Keratinocyte (primary cell): ENCODE results near the gene KRTAP12-4. TPM values are rescaled to one million over a fixed set of nuclear protein-coding genes. Genes with fewer than 3 reads are reported as not detected.

Source experiments
- DNase-seq: peaks from one replicate; pipeline ENCODE4 v3.0.0-alpha.2; 2011; ENCODE audit warnings: low read depth, missing footprints, low spot score
- FAIRE-seq: peaks from 2 replicates; lab custom pipeline; 2011; peaks lifted over from hg19 to GRCh38; lab: Jason Lieb, UNC
- H2AFZ ChIP-seq: 2 replicates; pipeline ENCODE4 v1.6.0; 2012; ENCODE audit warnings: low read length, control low read depth, inconsistent platforms; ENCODE audit not compliant: control insufficient read depth
- H3K27ac ChIP-seq: 2 replicates; pipeline ENCODE4 v1.5.1; 2011; ENCODE audit warnings: low read length; ENCODE audit not compliant: control insufficient read depth, insufficient read depth
- H3K27me3 ChIP-seq: 3 replicates; pipeline ENCODE4 v1.6.0; 2011; ENCODE audit warnings: low read length; ENCODE audit not compliant: control insufficient read depth, insufficient read depth; ENCODE audit errors: extremely low read depth
- H3K36me3 ChIP-seq, 2 experiments: 2 replicates in 1 of 2; 3 replicates in 1 of 2; pipeline ENCODE4 v1.5.1; 2011; ENCODE audit warnings: low read length in 2 of 2, mild to moderate bottlenecking in 1 of 2; ENCODE audit not compliant: control insufficient read depth in 2 of 2, insufficient read depth in 2 of 2; ENCODE audit errors: extremely low read depth in 1 of 2
- H3K4me1 ChIP-seq: 3 replicates; pipeline ENCODE4 v1.5.1; 2011; ENCODE audit warnings: low read length; ENCODE audit not compliant: control insufficient read depth, insufficient read depth; ENCODE audit errors: extremely low read depth
- H3K4me2 ChIP-seq: 3 replicates; pipeline ENCODE4 v1.6.0; 2011; ENCODE audit warnings: low read depth, low read length; ENCODE audit not compliant: control insufficient read depth, insufficient read depth; ENCODE audit errors: extremely low read depth
- H3K4me3 ChIP-seq, 3 experiments: fragments of 200-600 bp in 1 of 3; sonication (generic) in 1 of 3; 2 replicates in 2 of 3; 3 replicates in 1 of 3; pipeline ENCODE4 v1.5.1; 2011 to 2016; ENCODE audit warnings: low read length in 3 of 3, mild to moderate bottlenecking in 3 of 3, control low read depth in 2 of 3, inconsistent platforms in 1 of 3, low read depth in 1 of 3, mixed read lengths in 1 of 3, mixed run types in 1 of 3, moderate library complexity in 1 of 3; ENCODE audit not compliant: control insufficient read depth in 2 of 3, insufficient read depth in 2 of 3; ENCODE audit errors: extremely low read depth in 1 of 3
- H3K79me2 ChIP-seq: 2 replicates; pipeline ENCODE4 v1.6.0; 2012; ENCODE audit warnings: low read length; ENCODE audit not compliant: control insufficient read depth, insufficient read depth
- H3K9ac ChIP-seq: 3 replicates; pipeline ENCODE4 v1.6.0; 2011; ENCODE audit warnings: low read length; ENCODE audit not compliant: control insufficient read depth, insufficient read depth; ENCODE audit errors: extremely low read depth
- H3K9me1 ChIP-seq: 3 replicates; pipeline ENCODE4 v1.6.0; 2011; ENCODE audit warnings: low read length; ENCODE audit not compliant: control insufficient read depth, insufficient read depth; ENCODE audit errors: extremely low read depth
- H3K9me3 ChIP-seq: 2 replicates; pipeline ENCODE4 v1.5.1; 2012; ENCODE audit warnings: low read depth, low read length; ENCODE audit not compliant: control insufficient read depth
- H4K20me1 ChIP-seq: 3 replicates; pipeline ENCODE4 v1.6.0; 2011; ENCODE audit warnings: low read length; ENCODE audit not compliant: control insufficient read depth, insufficient read depth; ENCODE audit errors: extremely low read depth
- CTCF ChIP-seq, 3 experiments: IDR thresholded peaks in 1 of 3; conservative IDR thresholded peaks in 1 of 3; optimal IDR thresholded peaks in 1 of 3; 2 replicates in 2 of 3; 3 replicates in 1 of 3; pipeline versions ENCODE3 to v1.5.1; 2011; ENCODE audit warnings: low read length in 3 of 3, mild to moderate bottlenecking in 3 of 3, moderate library complexity in 2 of 3, control low read depth in 1 of 3, inconsistent platforms in 1 of 3; ENCODE audit not compliant: insufficient read depth in 2 of 3; ENCODE audit errors: extremely low read depth in 1 of 3
- EZH2 ChIP-seq: IDR thresholded peaks from one replicate; pipeline ENCODE4 v1.6.1; 2012; ENCODE audit warnings: inconsistent platforms, mild to moderate bottlenecking, low read length, moderate library complexity
- dilution Hi-C: fragments of 300-500 bp; cut with MboI; formaldehyde crosslinking; loops from one replicate; pipeline ENCODE4 v1.7.0; 2020; ENCODE audit warnings: low sequenced_read_pairs; ENCODE audit not compliant: extremely low pct_ligation_motif_present
- polyA plus RNA-seq, 5 experiments: library from polyadenylated mRNA; depleted of rRNA in 3 of 5; stranded (reverse) in 3 of 5; stranded (forward) in 1 of 5; unstranded in 1 of 5; fragments of >200 nt; gene quantifications; 1 replicate in 1 of 5; 2 replicates in 3 of 5; 3 replicates in 1 of 5; pipeline versions ENCODE4 v1.2.1 to v1.2.3, GENCODE V29; 2011 to 2012; ENCODE audit warnings: missing spikeins in 2 of 5, low read depth in 1 of 5, low replicate concordance in 1 of 5

Gene KRTAP12-4
- polyA plus RNA-seq, 1 donor (not counting 4 experiments of a cell fraction or from before 2014, with no cell fraction given): not detected

- H4K20me1 ChIP-seq: no peaks in the 10 kb centered on the region
- no peak for TF ChIP-seq EZH2
- TF ChIP-seq CTCF (optimal IDR thresholded peaks at IDR 0.05 in 1 of 3, IDR thresholded peaks at IDR 0.05 in 1 of 3, conservative IDR thresholded peaks at IDR 0.05 in 1 of 3; ENCODE audit: extremely low read depth in 1 of 3, insufficient read depth in 2 of 3, low read length in 3 of 3): no peak
- H3K4me2 ChIP-seq: no peak overlapping the region
- no peaks in the 10 kb centered on the region for H3K9me1 ChIP-seq
- FAIRE-seq (no peak), DNase-seq (no peak)
- H3K79me2 ChIP-seq: no peaks in the 10 kb centered on the region
- H3K27ac ChIP-seq: no peak overlapping the region
- peaks cover 14% of the 10 kb centered on the region for H3K9me3 ChIP-seq
- H3K4me1 ChIP-seq: no peaks in the 10 kb centered on the region
- no peaks in the 10 kb centered on the region for H3K36me3 ChIP-seq
- no peak overlapping the region for H3K4me3 ChIP-seq
- H3K27me3 ChIP-seq: no peaks in the 10 kb centered on the region
- no peak overlapping the region for H3K9ac ChIP-seq
- H2AFZ ChIP-seq: no peak overlapping the region
- dilution Hi-C loops: no loop called here
Observed at GRCh38 chr21:44626262-44626661, 28.2 kb downstream of the KRTAP12-4 start.

- FAIRE-seq: no peak
- H3K9me3 ChIP-seq: peaks cover 14% of the 10 kb centered on the region
- H3K36me3 ChIP-seq: no peaks in the 10 kb centered on the region
- no peak overlapping the region for H3K4me2 ChIP-seq
- H2AFZ ChIP-seq: no peak overlapping the region
- no peak overlapping the region for H3K4me3 ChIP-seq
- H3K4me1 ChIP-seq: no peaks in the 10 kb centered on the region
- H3K79me2 ChIP-seq: no peaks in the 10 kb centered on the region
- TF ChIP-seq CTCF (optimal IDR thresholded peaks at IDR 0.05 in 1 of 3, IDR thresholded peaks at IDR 0.05 in 1 of 3, conservative IDR thresholded peaks at IDR 0.05 in 1 of 3; ENCODE audit: extremely low read depth in 1 of 3, insufficient read depth in 2 of 3, low read length in 3 of 3): no peak
- TF ChIP-seq EZH2: no peak
- DNase-seq: no peak
- dilution Hi-C loops: no loop called here
- H3K9ac ChIP-seq: no peak overlapping the region
- no peaks in the 10 kb centered on the region for H3K27me3 ChIP-seq
- no peak overlapping the region for H3K27ac ChIP-seq
- no peaks in the 10 kb centered on the region for H4K20me1 ChIP-seq
- H3K9me1 ChIP-seq: no peaks in the 10 kb centered on the region
Observed at GRCh38 chr21:44625756-44626155, 28.7 kb downstream of the KRTAP12-4 start.
